Activated CD8-positive, alpha-beta memory T cell treated with anti-CD3 and anti-CD28 coated beads, Interleukin-2, amount 50 U/mL, for 48 hours (primary cell): ENCODE results near the gene SLC19A1.

ENCODE experiments used
- DNase-seq: peaks from one replicate; pipeline ENCODE4 v3.0.0-alpha.2; 2020

SLC19A1 gene

DNA sequence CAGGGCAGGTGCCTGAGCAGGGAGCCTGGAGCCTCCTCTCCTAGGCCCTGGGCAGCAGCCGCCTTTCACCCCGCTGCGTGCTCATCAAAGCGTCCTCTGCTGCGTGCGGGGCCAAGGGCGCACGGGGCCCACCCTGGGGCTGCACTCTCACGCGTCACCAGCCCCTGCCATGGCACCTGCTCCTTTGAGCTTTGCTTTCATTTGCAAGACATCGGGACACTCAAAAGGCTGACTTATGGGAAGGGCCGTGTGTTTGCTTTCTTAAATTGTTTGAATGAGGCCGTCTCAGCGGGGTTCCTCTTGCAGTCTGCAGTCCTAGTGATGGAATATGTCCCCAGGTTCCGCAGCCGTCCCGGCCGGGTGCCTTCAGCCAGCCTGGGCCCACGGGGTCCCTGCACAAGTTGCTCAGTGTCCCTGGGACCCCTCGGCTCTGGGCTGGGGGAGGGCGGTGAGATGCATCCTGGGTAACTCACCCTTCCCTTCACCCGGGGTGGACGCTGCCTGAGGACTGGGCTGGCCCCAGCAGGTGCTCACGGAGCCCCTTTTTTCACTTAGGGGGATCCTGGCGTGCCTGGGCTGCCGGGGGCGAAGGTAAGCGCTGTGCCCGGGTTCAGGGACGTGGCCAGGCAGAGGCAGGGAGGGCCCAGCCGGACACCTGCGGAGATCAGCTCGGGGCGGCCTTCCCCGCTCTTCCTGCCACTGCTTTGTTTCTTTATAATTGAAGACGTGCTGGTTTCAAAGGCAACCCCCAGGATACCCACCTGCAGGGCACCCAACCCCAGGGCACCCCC, 53.1 kb downstream of the SLC19A1 start:
- no peak for DNase-seq

DNA sequence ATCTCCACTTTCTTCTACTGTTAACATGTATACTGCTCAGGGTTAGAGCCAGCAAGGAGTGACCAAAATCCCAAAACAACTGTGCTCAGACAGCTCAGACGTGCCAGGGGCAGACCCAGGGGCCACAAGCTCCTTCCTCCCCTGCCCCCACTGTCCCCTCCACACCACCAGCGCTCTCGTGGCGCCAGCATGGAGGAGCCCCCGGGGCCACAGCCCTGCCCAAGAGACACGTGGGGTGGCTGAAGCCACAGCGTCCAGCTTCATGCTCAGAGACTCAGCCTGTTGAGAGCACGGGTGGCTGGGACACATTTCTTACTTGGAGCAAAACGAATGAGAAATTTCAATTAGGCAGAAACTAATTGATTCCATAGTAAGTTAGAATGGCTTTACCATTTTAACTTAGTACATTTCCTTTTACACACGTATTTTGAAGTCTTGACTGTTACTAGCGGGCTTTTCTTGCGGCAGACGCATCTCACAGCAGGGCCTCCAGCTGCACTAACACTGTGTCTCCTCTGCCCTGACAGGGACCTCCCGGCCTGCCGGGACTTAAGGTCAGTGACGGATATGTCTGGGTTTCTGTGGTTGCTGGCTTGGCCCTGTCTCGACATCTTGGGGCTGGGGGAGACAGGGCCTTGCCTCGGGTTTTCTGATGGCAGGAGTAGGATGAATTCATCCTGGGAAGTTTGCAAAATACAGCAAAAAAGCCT, 54.2 kb downstream of the SLC19A1 start:
- no peak for DNase-seq

DNA sequence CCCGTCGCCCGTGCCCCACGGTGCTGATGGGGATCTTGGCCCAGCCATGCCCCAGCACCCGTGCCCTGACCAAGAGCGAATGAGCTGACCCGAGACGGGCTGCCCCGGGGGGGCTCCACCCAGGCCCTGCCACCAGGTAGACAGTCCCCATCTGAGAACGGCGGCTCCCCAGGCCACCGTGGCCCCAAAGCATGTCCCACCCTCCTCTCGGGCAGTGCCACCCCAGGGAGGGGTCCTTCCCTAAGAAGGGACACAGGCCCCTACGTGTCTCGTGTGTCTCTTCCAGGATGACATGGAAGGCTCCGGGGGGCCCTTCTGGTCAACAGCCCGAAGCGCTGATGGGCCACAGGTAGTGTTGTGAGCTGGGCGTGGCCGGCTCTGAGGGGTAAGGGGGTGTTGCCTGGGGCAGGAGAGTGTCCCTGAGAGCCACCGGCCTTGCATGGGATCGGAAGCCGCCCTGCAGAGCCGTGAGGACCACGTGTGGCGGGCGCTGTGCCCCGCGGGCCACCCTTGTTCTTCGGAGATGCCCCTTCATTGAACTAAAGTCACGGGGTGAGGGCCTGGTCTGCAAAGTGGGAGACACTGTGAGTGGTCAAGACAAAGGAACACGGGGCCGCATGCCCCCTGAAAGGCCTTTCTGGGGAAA, 55.0 kb downstream of the SLC19A1 start:
- no peak for DNase-seq

DNA sequence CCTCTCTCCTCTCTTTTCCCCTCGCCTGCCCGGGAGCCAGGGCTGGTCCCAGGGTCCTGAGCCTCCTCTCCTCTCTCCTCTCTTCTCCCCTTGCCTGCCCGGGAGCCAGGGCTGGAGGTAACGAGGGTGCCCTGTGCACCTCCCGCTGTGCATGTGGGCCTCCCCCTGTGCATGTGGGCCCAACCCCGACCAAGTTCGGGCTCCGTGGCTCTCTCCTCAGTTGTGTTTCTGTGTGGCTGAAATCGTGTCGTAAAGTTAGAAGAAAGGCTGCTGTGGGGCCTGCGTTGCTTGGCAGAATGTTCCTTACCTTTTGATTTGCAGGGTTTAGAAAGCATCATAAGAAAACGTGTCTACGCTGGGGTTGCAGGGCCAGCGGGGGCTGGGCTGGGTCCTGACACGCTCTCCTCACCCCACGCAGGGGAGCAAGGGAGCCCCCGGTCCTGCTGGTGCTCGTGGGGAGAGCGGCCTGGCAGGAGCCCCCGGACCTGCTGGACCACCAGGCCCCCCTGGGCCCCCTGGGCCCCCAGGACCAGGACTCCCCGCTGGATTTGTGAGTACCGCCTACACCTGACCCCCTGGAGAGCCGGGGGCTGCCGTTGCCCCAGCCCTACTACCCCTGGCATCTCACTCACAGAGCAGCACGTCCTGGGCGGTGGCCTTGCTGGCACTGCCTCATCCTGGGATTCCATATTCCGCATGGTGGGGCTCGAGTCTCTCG, 55.6 kb downstream of the SLC19A1 start:
- no peak for DNase-seq

DNA sequence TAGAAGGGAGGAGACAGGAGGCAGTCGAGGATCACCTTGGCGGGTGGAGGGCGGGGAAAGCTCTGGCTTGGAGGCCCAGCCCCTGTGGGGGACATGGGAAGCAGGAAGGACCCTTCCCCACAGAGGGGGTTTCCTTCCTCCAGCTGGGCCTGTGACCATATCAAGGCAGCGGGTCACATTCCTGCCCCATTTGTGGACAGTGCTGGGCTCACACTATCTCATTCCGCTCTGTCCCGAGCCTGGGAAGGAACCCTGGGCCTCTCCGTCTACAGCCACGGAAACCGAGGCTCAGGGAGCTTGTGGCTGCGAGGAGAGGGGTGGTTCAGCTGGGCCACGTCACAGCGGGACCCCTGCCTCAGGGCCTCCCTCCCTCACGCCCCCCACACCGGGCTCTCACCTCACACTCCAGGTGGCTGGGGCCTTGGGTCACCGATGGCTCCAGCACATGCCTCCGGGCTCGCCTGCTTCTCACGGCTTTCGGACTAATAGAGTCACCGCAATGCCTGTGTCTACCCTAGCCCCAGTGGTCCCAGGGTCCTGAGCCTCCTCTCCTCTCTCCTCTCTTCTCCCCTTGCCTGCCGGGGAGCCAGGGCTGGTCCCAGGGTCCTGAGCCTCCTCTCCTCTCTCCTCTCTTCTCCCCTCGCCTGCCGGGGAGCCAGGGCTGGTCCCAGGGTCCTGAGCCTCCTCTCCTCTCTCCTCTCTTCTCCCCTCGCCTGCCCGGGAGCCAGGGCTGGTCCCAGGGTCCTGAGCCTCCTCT, 56.4 kb downstream of the SLC19A1 start:
- DNase-seq, result no peak

DNA sequence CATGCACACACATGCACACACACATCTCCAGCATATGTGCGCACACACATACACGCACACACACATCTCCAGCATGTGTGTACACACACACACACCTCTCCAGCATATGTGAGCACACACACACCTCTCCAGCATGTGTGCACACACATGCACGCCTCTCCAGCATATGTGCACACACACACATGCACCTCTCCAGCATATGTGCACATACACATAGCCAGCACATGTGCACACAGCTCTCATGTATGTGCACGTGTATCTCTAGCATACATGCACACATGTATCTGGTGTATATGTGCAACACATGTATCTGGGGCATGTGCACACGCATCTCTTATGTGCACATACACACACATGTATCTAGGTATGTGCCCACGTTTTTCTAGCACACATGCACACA, 57.9 kb downstream of the SLC19A1 start:
- no peak for DNase-seq

GRCh38 chr21:45482899-45483821, 59.1 kb downstream of the SLC19A1 start:
- DNase-seq, result peak; percentile 78

DNA sequence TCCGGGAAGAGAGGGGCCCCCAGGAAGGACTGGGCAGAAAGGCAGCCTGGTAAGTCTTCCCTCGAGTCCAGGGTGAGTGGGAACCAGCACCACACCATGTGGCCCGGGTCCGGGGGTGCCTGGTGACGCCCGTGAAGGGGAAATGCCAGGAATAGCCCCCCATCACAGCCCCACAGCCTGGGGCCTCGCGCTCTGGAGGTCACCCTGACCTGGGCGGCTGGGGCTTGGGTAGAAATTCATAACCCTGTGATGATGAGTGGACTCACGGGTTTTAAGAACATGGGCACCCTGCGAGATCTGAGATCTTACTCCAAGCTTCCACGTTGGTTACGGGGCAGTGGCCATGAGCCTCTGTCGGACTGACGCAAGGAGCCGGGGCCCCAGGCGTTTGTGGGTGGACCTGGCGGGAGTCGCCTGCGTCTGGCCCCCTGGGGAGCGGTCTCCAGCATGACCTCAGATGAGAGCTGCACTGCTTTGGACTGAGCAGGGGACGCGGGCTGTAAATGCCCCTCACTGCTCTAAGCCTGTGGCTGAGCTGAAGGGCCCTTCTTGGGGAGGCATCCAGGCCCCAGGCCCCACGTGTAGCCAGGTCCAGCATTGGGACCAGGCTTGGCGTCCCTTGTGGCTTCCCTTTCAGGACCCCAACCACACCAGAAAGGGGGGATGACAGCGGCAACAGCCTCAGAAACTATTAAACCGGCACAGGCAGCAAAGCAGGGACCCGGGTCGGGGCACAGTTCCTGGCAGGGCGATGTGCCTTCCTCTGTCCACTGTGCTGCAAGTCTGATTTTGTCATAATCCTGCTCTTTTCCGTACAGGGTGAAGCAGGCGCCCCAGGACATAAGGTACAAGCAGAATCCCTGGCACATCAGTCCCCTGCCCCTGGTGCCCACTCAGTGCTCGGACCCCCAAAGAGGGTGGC, 60.0 kb downstream of the SLC19A1 start:
- no peak for DNase-seq

DNA sequence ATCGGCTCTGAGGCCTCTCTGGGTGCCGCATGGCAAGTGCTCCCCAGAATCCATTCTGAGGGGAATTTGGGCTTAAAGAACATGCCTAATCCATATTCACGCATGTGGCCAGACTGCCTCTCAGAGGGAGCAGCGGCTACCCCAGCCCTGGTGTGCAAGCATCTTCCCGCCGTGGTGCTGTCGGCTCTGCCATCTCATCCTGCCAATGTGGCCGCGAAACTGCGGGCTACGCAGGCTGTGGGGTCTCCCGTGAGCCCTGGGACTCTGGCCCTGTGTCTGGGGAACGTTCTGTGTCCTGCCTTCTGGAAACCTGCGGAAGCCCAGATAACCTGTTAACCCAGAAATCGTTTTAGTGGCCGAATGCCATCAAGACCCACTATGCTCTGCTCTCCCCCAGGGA, 60.7 kb downstream of the SLC19A1 start:
- DNase-seq, result no peak

DNA sequence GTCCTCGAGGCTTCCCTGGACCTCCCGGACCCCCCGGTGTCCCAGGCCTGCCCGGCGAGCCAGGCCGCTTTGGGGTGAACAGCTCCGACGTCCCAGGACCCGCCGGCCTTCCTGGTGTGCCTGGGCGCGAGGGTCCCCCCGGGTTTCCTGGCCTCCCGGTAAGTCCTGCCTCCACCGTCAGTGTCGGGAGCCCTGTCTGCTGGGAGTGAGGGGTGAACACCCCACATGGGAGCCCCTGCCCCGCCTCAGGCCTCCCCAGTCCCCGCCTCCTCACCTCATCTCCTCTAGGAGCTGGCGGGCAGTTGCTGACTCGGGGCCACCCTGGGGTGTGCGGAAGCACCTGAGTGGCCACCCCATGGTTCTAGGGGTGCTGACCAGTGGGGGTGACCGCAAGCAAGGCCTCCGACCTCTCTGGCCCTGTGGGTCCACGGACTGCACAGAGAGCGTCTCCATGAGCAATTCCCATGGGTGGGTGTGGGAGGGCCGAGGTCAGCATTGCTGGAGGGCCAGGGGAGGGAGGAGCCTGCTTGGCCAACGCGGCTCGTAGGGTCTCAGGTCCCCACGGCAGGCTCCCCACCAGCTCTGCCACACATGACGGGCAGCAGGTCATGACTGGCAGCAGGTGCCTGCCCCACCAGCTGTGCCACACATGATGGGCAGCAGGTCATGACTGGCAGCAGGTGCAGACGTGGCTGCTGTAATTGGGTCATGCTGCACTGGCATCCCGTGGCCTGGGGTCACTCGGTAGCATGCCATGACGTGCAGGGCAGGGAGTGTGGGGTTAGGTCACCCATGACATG, 61.3 kb downstream of the SLC19A1 start:
- DNase-seq, result no peak

GRCh38 chr21:45479691-45480675, 62.3 kb downstream of the SLC19A1 start:
- peak; percentile 63 for DNase-seq

DNA sequence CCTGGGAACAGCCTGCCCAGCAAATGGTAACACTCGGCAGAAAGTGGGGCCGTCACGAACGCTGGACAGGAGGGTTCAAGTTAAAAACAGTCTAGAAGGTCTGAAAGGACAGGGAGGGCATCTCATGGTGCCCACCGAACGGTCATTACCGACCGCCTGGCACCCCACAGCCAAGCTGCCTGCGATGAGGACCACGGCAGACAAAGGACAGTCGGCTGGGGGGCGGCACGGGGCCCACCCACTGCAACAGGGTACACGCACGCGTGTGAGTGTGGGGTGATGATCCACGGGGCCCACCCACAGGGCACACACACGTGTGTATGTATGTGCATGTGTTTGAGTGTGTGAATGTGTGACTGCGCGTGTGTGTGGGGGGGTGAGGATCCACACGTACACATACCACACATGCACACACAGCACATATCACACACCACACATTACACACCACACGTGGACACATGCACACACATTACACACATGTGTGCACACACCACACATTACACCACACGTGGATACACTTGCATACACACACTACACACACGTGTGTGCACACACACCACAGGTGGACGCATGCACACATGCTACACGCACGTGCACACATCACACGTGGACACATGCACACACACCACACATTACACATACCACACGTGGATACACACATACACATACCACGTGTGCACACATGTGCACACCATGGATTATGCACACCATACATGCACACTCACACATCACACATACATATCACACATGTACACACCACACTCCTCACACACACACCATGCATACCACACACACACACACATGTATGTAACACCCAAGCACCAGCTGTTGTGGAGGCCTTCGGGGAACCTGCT, 63.2 kb downstream of the SLC19A1 start:
- DNase-seq, result peak; percentile 59

GRCh38 chr21:45478115-45478801, 64.0 kb downstream of the SLC19A1 start:
- peak; percentile 88 for DNase-seq

DNA sequence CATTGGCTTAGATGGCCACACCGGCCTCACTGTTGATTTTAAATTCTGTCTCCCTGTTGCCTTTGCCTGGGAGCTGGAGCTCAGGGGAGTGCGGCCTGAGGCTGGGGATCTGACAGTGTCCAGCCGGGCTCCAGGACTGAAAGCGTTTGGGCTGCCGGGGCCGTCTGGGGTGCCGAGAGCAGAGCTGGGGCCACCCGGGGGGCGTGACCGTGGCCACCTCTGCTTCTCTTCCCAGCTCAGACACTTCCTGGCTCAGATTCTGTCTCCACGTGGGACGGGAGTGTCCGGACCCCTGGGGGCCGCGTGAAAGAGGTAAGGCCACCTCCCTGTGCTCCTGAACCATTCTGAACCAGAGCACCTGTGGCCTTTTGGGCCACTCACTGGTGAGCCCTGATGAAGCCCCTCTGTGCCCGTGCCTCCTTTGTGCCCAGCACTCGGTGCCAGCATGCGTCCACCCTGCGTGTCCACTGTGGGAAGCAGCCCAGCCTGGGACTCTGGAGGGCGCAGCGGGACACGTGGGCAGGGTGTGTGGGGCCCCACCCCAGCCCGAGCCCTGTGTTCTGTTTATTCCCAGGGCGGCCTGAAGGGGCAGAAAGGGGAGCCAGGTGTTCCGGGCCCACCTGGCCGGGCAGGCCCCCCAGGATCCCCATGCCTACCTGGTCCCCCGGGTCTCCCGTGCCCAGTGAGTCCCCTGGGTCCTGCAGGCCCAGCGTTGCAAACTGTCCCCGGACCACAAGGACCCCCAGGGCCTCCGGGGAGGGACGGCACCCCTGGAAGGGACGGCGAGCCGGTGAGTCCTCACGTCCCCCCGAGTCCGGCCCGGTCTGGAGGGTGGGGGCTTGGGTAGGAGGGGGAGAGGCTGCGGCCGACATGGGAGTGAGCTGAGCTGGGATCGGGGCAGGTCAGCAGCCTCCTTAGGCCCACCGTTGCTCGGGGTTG, 64.8 kb downstream of the SLC19A1 start:
- no peak for DNase-seq

GRCh38 chr21:45476582-45476981, 65.7 kb downstream of the SLC19A1 start:
- no peak for DNase-seq
